HepG2 (cell line): ENCODE measurements around the gene CMC4. TPM values are rescaled to one million over a fixed set of nuclear protein-coding genes. Genes with fewer than 3 reads are reported as not detected.

Experiments
- ATAC-seq: fragments of 200-7000 bp; cut with Tn5 transposase; 3 replicates; pipeline ENCODE4 v1.9.1; 2020; ENCODE audit warnings: mild to moderate bottlenecking, moderate library complexity
- BruUV-seq: library from RNA; stranded (reverse); fragments of 400-500 nt; replicated peaks from 2 replicates; lab custom pipeline; 2021; lab: Mats Ljungman, UMichigan
- CTCF ChIA-PET: fragments of 300-600 bp; formaldehyde crosslinking; extraction: SDS; loops from one replicate; lab custom pipeline; 2021; ENCODE audit warnings: low total read pairs, inconsistent platforms, low intra/inter-chr PET ratio; lab: Yijun Ruan, JAX
- POLR2A ChIA-PET: fragments of 350-600 bp; sonication (Branson Sonifier 250); formaldehyde crosslinking; loops from one replicate; lab custom pipeline; 2020; ENCODE audit warnings: antibody characterized with exemption, inconsistent platforms; lab: Yijun Ruan, JAX
- DNase-seq: peaks from one replicate; pipeline ENCODE4 v3.0.0-alpha.2; 2015; ENCODE audit warnings: low spot score
- FAIRE-seq: peaks from 3 replicates; lab custom pipeline; 2011; peaks lifted over from hg19 to GRCh38; lab: Jason Lieb, UNC
- H2AFZ ChIP-seq: one replicate; pipeline ENCODE4 v1.6.1; 2011; ENCODE audit warnings: low read length, inconsistent platforms
- H3K27ac ChIP-seq: fragments of 300-600 bp; 3 replicates; pipeline ENCODE4 v1.8.0; 2011; ENCODE audit warnings: mixed run types, mild to moderate bottlenecking, mixed read lengths, low read length, inconsistent platforms; ENCODE audit not compliant: insufficient read depth; ENCODE audit errors: extremely low read length
- H3K27me3 ChIP-seq, 2 experiments: fragments of 200-600 bp in 1 of 2; 2 replicates in 1 of 2; 3 replicates in 1 of 2; pipeline versions ENCODE4 v1.6.0 to v1.8.0; 2011; ENCODE audit warnings: low read length in 2 of 2, mild to moderate bottlenecking in 2 of 2, moderate library complexity in 2 of 2, inconsistent platforms in 1 of 2; ENCODE audit not compliant: insufficient read depth in 2 of 2, control insufficient read depth in 1 of 2
- H3K36me3 ChIP-seq, 2 experiments: fragments of 200-600 bp in 1 of 2; replicated peaks in 1 of 2; 2 replicates in 1 of 2; 3 replicates in 1 of 2; pipeline versions ENCODE4 v1.5.1 to v1.8.0; 2011; ENCODE audit warnings: low read length in 2 of 2, inconsistent platforms in 1 of 2; ENCODE audit not compliant: insufficient read depth in 2 of 2, control insufficient read depth in 1 of 2
- H3K4me1 ChIP-seq: 2 replicates; pipeline ENCODE4 v1.5.1; 2012; ENCODE audit warnings: low read length, inconsistent platforms; ENCODE audit not compliant: insufficient read depth
- H3K4me2 ChIP-seq: 2 replicates; pipeline ENCODE4 v1.6.0; 2011; ENCODE audit warnings: low read depth, low read length, inconsistent platforms
- H3K4me3 ChIP-seq, 3 experiments: fragments of 200-600 bp in 1 of 3; sonication (generic), shearing (Covaris generic) in 1 of 3; replicated peaks in 1 of 3; 2 replicates each; pipeline ENCODE4 v1.5.1; 2011 to 2016; ENCODE audit warnings: low read length in 3 of 3, inconsistent platforms in 2 of 3, low read depth in 2 of 3, mild to moderate bottlenecking in 2 of 3, control low read depth in 1 of 3, mixed read lengths in 1 of 3; ENCODE audit not compliant: insufficient read depth in 1 of 3
- H3K79me2 ChIP-seq: one replicate; pipeline ENCODE4 v1.6.1; 2011; ENCODE audit warnings: low read length, inconsistent platforms; ENCODE audit not compliant: insufficient read depth
- H3K9ac ChIP-seq: 2 replicates; pipeline ENCODE4 v1.6.0; 2011; ENCODE audit warnings: mild to moderate bottlenecking, low read depth, low read length, inconsistent platforms; ENCODE audit not compliant: insufficient read depth
- H3K9me3 ChIP-seq: 2 replicates; pipeline ENCODE4 v1.5.1; 2012; ENCODE audit warnings: mild to moderate bottlenecking, low read length
- H4K20me1 ChIP-seq: 2 replicates; pipeline ENCODE4 v1.6.0; 2011; ENCODE audit warnings: inconsistent platforms, mild to moderate bottlenecking, low read length, moderate library complexity; ENCODE audit not compliant: insufficient read depth
- CREM ChIP-seq, 2 experiments: sonication (generic) in 1 of 2; formaldehyde crosslinking in 1 of 2; IDR thresholded peaks; 2 replicates each; pipeline versions ENCODE4 v1.4.0 to v1.6.1; 2016 to 2020; ENCODE audit warnings: antibody characterized with exemption in 1 of 2, mild to moderate bottlenecking in 1 of 2, missing genetic modification reagents in 1 of 2
- ERF ChIP-seq: IDR thresholded peaks from 2 replicates; pipeline ENCODE4 v1.6.1; 2018; ENCODE audit warnings: missing biosample characterization, missing genetic modification reagents
- FUBP1 ChIP-seq: sonication (generic); formaldehyde crosslinking; IDR thresholded peaks from 2 replicates; pipeline ENCODE4 v1.5.1; 2020; ENCODE audit warnings: missing genetic modification reagents, mild to moderate bottlenecking, borderline replicate concordance
- TAF1 ChIP-seq: sonication (generic); formaldehyde crosslinking; IDR thresholded peaks from 2 replicates; pipeline ENCODE4 v1.4.0; 2020; ENCODE audit warnings: missing genetic modification reagents
- USF2 ChIP-seq, 2 experiments: sonication (generic) in 1 of 2; formaldehyde crosslinking in 1 of 2; IDR thresholded peaks; 2 replicates each; pipeline versions ENCODE4 v1.5.1 to v1.6.1; 2011 to 2020; ENCODE audit warnings: borderline replicate concordance in 1 of 2, low read depth in 1 of 2, low read length in 1 of 2, mild to moderate bottlenecking in 1 of 2, missing genetic modification reagents in 1 of 2, moderate library complexity in 1 of 2
- ZFP36L1 ChIP-seq: sonication (generic); formaldehyde crosslinking; IDR thresholded peaks from 2 replicates; pipeline ENCODE4 v1.8.0; 2022; ENCODE audit warnings: mild to moderate bottlenecking, missing genetic modification reagents, moderate library complexity
- ZNF20 ChIP-seq: sonication (generic); formaldehyde crosslinking; IDR thresholded peaks from 2 replicates; pipeline ENCODE4 v1.4.0; 2020; ENCODE audit warnings: mild to moderate bottlenecking, moderate library complexity, missing genetic modification reagents
- ZNF292 ChIP-seq: sonication (generic); formaldehyde crosslinking; IDR thresholded peaks from 2 replicates; pipeline ENCODE4 v1.8.1; 2022; ENCODE audit warnings: mild to moderate bottlenecking, low read depth, missing genetic modification reagents, borderline replicate concordance
- ZNF576 ChIP-seq: sonication (generic); formaldehyde crosslinking; IDR thresholded peaks from 2 replicates; pipeline ENCODE4 v1.4.0; 2020; ENCODE audit warnings: mild to moderate bottlenecking, missing genetic modification reagents
- ZNF614 ChIP-seq: IDR thresholded peaks from 2 replicates; pipeline ENCODE4 v1.6.1; 2018; ENCODE audit warnings: missing biosample characterization, missing genetic modification reagents, inconsistent platforms, borderline replicate concordance
- ZNF776 ChIP-seq: sonication (generic); formaldehyde crosslinking; IDR thresholded peaks from 2 replicates; pipeline ENCODE4 v1.4.0; 2020; ENCODE audit warnings: mild to moderate bottlenecking, missing genetic modification reagents
- ZSCAN12 ChIP-seq: sonication (generic); formaldehyde crosslinking; IDR thresholded peaks from 2 replicates; pipeline ENCODE4 v1.9.0; 2021; ENCODE audit warnings: mild to moderate bottlenecking, missing genetic modification reagents
- ZSCAN25 ChIP-seq: sonication (generic); formaldehyde crosslinking; IDR thresholded peaks from 2 replicates; pipeline ENCODE4 v1.8.0; 2022; ENCODE audit warnings: mild to moderate bottlenecking, missing genetic modification reagents
- WGBS: methylation state at CpG from one replicate; pipeline ENCODE4 v1.1.6; 2017; ENCODE audit warnings: low lambda C conversion rate; 5-methylcytosine and 5-hydroxymethylcytosine counted together
- in situ Hi-C: cut with HindIII; loops from 2 replicates; pipeline ENCODE4 v1.10.0; 2017; ENCODE audit warnings: low pct_unique_long_range_greater_than_20kb; ENCODE audit not compliant: extremely low pct_ligation_motif_present
- intact Hi-C: fragments of 100-400 bp; cut with micrococcal nuclease; formaldehyde crosslinking; loops from one replicate; pipeline ENCODE4 v1.10.0; 2022; ENCODE audit not compliant: unreplicated experiment
- polyA plus RNA-seq, 8 experiments: library from polyadenylated mRNA; depleted of rRNA in 3 of 8; stranded (reverse) in 7 of 8; unstranded in 1 of 8; fragments of >200 nt; fragmentation: Illumina TruSeq in 4 of 8; extraction: Trizol in 4 of 8; gene quantifications; 2 replicates each; pipeline versions ENCODE4 v1.2.1 to v1.2.3, GENCODE V29; 2011 to 2016; ENCODE audit warnings: low read depth in 4 of 8, missing spikeins in 1 of 8, mixed read lengths in 1 of 8; ENCODE audit not compliant: insufficient read depth in 1 of 8
- total RNA-seq, 5 experiments: library from RNA; depleted of rRNA; stranded (reverse); fragments of >200 nt; fragmentation: Illumina TruSeq; extraction: Trizol; gene quantifications; 2 replicates each; pipeline ENCODE4 v1.2.3, GENCODE V29; 2016; ENCODE audit warnings: low read depth in 1 of 5
- TF ChIP-seq, protein P1 (sequence below): sonication (generic); formaldehyde crosslinking; IDR thresholded peaks from 2 replicates; pipeline ENCODE4 v1.5.1; 2020; ENCODE audit warnings: mild to moderate bottlenecking, missing genetic modification reagents, borderline replicate concordance

The CMC4 gene
- total and polyA plus RNA-seq, 2 of the 13 experiments (the other 11 are each of a cell fraction or from before 2014, with no cell fraction given), result 5.6 to 11.5 TPM

DNA sequence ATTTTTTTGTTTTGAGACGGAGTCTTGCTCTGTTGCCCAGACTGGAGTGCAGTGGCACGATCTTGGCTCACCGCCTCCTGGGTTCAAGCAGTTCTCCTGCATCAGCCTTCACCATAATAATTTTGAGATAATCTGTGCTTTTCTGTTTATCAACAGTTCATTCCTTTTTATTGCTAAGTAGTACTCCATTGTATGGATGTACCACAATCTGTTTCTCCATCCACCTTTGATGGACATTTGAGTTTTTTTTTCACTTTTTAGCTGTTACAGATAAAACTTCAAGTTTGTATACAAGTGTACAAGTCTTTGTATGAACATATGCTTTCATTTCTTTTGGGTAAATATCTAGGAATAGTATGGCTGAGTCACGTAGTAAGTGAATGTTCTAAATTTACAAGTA is 35.2 kb downstream of the CMC4 start:
- no peaks in the 10 kb centered on the region for H3K9me3 ChIP-seq
- no peak for DNase-seq
- H3K4me3 ChIP-seq, result no peak overlapping the region
- peaks cover 13% of the 10 kb centered on the region for H3K79me2 ChIP-seq
- no peak overlapping the region for H3K4me2 ChIP-seq
- ChIA-PET CTCF (no interaction called here), POLR2A (no interaction called here)
- H4K20me1 ChIP-seq, result no peaks in the 10 kb centered on the region
- intact Hi-C loops, result no loop called here
- BruUV-seq, result no TSS peak
- no peak for ATAC-seq
- no peak overlapping the region for H3K27ac ChIP-seq
- no peaks in the 10 kb centered on the region for H3K27me3 ChIP-seq
- 95% methylated on average over 4 of the region's 4 CpGs for WGBS
- H3K9ac ChIP-seq, result no peak overlapping the region
- H3K36me3 ChIP-seq, result no peaks in the 10 kb centered on the region; a peak in 2 of 5 replicates
- in situ Hi-C loops, result no loop called here
- no peak overlapping the region for H2AFZ ChIP-seq
- no peak for FAIRE-seq
- H3K4me1 ChIP-seq, result no peaks in the 10 kb centered on the region
- TF ChIP-seq USF2 (IDR thresholded peaks at IDR 0.05; ENCODE audit: low read depth, low read length), result no peak
- no peak for TF ChIP-seq USF2 (CRISPR knock-in tag; IDR thresholded peaks at IDR 0.05; ENCODE audit: borderline replicate concordance)
- no peak for TF ChIP-seq ZNF576 (CRISPR knock-in tag)
- no peak for TF ChIP-seq ZNF614 (CRISPR knock-in tag)
- no peak for TF ChIP-seq ZNF776 (CRISPR knock-in tag)
- no peak for TF ChIP-seq TAF1 (CRISPR knock-in tag)
- no peak for TF ChIP-seq FUBP1 (CRISPR knock-in tag)
- no peak for TF ChIP-seq ZFP36L1 (CRISPR knock-in tag)
- TF ChIP-seq ZNF20 (CRISPR knock-in tag), result no peak
- TF ChIP-seq, protein P1, sequence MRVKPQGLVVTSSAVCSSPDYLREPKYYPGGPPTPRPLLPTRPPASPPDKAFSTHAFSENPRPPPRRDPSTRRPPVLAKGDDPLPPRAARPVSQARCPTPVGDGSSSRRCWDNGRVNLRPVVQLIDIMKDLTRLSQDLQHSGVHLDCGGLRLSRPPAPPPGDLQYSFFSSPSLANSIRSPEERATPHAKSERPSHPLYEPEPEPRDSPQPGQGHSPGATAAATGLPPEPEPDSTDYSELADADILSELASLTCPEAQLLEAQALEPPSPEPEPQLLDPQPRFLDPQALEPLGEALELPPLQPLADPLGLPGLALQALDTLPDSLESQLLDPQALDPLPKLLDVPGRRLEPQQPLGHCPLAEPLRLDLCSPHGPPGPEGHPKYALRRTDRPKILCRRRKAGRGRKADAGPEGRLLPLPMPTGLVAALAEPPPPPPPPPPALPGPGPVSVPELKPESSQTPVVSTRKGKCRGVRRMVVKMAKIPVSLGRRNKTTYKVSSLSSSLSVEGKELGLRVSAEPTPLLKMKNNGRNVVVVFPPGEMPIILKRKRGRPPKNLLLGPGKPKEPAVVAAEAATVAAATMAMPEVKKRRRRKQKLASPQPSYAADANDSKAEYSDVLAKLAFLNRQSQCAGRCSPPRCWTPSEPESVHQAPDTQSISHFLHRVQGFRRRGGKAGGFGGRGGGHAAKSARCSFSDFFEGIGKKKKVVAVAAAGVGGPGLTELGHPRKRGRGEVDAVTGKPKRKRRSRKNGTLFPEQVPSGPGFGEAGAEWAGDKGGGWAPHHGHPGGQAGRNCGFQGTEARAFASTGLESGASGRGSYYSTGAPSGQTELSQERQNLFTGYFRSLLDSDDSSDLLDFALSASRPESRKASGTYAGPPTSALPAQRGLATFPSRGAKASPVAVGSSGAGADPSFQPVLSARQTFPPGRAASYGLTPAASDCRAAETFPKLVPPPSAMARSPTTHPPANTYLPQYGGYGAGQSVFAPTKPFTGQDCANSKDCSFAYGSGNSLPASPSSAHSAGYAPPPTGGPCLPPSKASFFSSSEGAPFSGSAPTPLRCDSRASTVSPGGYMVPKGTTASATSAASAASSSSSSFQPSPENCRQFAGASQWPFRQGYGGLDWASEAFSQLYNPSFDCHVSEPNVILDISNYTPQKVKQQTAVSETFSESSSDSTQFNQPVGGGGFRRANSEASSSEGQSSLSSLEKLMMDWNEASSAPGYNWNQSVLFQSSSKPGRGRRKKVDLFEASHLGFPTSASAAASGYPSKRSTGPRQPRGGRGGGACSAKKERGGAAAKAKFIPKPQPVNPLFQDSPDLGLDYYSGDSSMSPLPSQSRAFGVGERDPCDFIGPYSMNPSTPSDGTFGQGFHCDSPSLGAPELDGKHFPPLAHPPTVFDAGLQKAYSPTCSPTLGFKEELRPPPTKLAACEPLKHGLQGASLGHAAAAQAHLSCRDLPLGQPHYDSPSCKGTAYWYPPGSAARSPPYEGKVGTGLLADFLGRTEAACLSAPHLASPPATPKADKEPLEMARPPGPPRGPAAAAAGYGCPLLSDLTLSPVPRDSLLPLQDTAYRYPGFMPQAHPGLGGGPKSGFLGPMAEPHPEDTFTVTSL (CRISPR knock-in tag), result no peak
- no peak for TF ChIP-seq ERF (CRISPR knock-in tag)
- no peak for TF ChIP-seq CREM (IDR thresholded peaks at IDR 0.05)
- no peak for TF ChIP-seq CREM (CRISPR knock-in tag; IDR thresholded peaks at IDR 0.05)
- TF ChIP-seq ZNF292 (CRISPR knock-in tag), result no peak
- no peak for TF ChIP-seq ZSCAN12
- no peak for TF ChIP-seq ZSCAN25 (CRISPR knock-in tag)
